HUDEP-2 (cell line): Measurements from ENCODE around the gene CEP162.
"Not testable (repeated sequence)": the region's sequence is repeated elsewhere in the genome, so short reads cannot be mapped to it uniquely, and the experiment has no call there.

ENCODE experiments used
- DNase-seq, 76 experiments: peaks; one replicate each; lab custom pipeline; 2025; ENCODE audit not compliant: unreplicated experiment in 76 of 76; lab: John Stamatoyannopoulos, UW

Gene CEP162

GRCh38 chr6:84089552-84089951, 137.9 kb downstream of the CEP162 start:
- no peak for DNase-seq

- no peak for DNase-seq
Observed at GRCh38 chr6:84089081-84089480, 138.4 kb downstream of the CEP162 start.

- peak in 69 of 76 experiments; percentile 11 to 93 (median 64) for DNase-seq
Observed at GRCh38 chr6:84086545-84087429, 140.7 kb downstream of the CEP162 start.

GRCh38 chr6:84086056-84086455, 141.4 kb downstream of the CEP162 start:
- DNase-seq, result no peak

- not testable (repeated sequence) for DNase-seq
Observed at GRCh38 chr6:84084705-84085104, 142.7 kb downstream of the CEP162 start.

- no peak for DNase-seq
Observed at GRCh38 chr6:84082689-84083265, 144.7 kb downstream of the CEP162 start.

GRCh38 chr6:84081222-84081621, 146.2 kb downstream of the CEP162 start:
- DNase-seq, result peak in 1 of 76 experiments; percentile 23

GRCh38 chr6:84078335-84078734, 149.1 kb downstream of the CEP162 start:
- no peak for DNase-seq

- no peak for DNase-seq
Observed at GRCh38 chr6:84077645-84078044, 149.8 kb downstream of the CEP162 start.

- DNase-seq, result no peak
Observed at GRCh38 chr6:84074988-84075781, 152.3 kb downstream of the CEP162 start.
